DND-41 (cell line): ENCODE measurements around the gene PPP3CA.

Experiments used
- ATAC-seq: fragments of 200-7000 bp; cut with Tn5 transposase; 3 replicates; pipeline ENCODE4 v1.9.1; 2021; ENCODE audit warnings: low read depth; ENCODE audit not compliant: insufficient read depth
- DNase-seq: peaks from one replicate; pipeline ENCODE4 v3.0.0-alpha.2; 2020
- H2AFZ ChIP-seq: 2 replicates; pipeline ENCODE4 v1.6.0; 2012; ENCODE audit warnings: low read depth, low read length
- H3K27ac ChIP-seq: 2 replicates; pipeline ENCODE4 v1.5.1; 2012; ENCODE audit warnings: low read length, inconsistent platforms
- H3K27me3 ChIP-seq: fragments of 200-600 bp; sonication (generic); 2 replicates; pipeline ENCODE4 v1.6.0; 2012; ENCODE audit warnings: low read length, mild to moderate bottlenecking, inconsistent platforms; ENCODE audit not compliant: insufficient read depth, poor library complexity
- H3K36me3 ChIP-seq: 2 replicates; pipeline ENCODE4 v1.5.1; 2012; ENCODE audit warnings: low read length, inconsistent platforms; ENCODE audit not compliant: insufficient read depth
- H3K4me1 ChIP-seq: 2 replicates; pipeline ENCODE4 v1.5.1; 2012; ENCODE audit warnings: mild to moderate bottlenecking, low read length; ENCODE audit not compliant: insufficient read depth
- H3K4me2 ChIP-seq: 2 replicates; pipeline ENCODE4 v1.6.0; 2012; ENCODE audit warnings: mild to moderate bottlenecking, moderate library complexity, low read length, inconsistent platforms; ENCODE audit not compliant: insufficient read depth
- H3K4me3 ChIP-seq, 2 experiments: fragments of 200-600 bp in 1 of 2; shearing (Covaris generic) in 1 of 2; 2 replicates each; pipeline ENCODE4 v1.5.1; 2012 to 2016; ENCODE audit warnings: inconsistent platforms in 2 of 2, low read length in 2 of 2, mild to moderate bottlenecking in 2 of 2, low read depth in 1 of 2, moderate library complexity in 1 of 2
- H3K79me2 ChIP-seq: 2 replicates; pipeline ENCODE4 v1.6.0; 2012; ENCODE audit warnings: low read length, inconsistent platforms; ENCODE audit not compliant: insufficient read depth
- H3K9ac ChIP-seq: 2 replicates; pipeline ENCODE4 v1.6.0; 2012; ENCODE audit warnings: low read depth, mild to moderate bottlenecking, inconsistent platforms, low read length, moderate library complexity
- H3K9me3 ChIP-seq: 2 replicates; pipeline ENCODE4 v1.5.1; 2012; ENCODE audit warnings: low read length, moderate library complexity, mild to moderate bottlenecking, inconsistent platforms; ENCODE audit not compliant: insufficient read depth, severe bottlenecking
- H4K20me1 ChIP-seq: 2 replicates; pipeline ENCODE4 v1.6.0; 2012; ENCODE audit warnings: low read length; ENCODE audit not compliant: insufficient read depth
- CTCF ChIP-seq: IDR thresholded peaks from 2 replicates; pipeline ENCODE4 v1.5.1; 2012; ENCODE audit warnings: borderline replicate concordance, low read length, moderate library complexity, mild to moderate bottlenecking; ENCODE audit not compliant: poor library complexity, severe bottlenecking; ENCODE audit errors: extremely low read depth
- EZH2 ChIP-seq: IDR thresholded peaks from 3 replicates; pipeline ENCODE4 v1.6.1; 2012; ENCODE audit warnings: borderline replicate concordance, low read depth, mild to moderate bottlenecking, moderate library complexity, low read length, inconsistent platforms; ENCODE audit not compliant: severe bottlenecking

The PPP3CA gene

GRCh38 chr4:101299899-101300540 lies 47.3 kb downstream of the PPP3CA start:
- peaks cover 10% of the 10 kb centered on the region; the same call in 1 of the 2 replicates for H4K20me1 ChIP-seq
- no peaks in the 10 kb centered on the region for H3K9me3 ChIP-seq
- no peaks in the 10 kb centered on the region for H3K27me3 ChIP-seq
- TF ChIP-seq EZH2 (no peak), CTCF (no peak)
- H3K27ac ChIP-seq: no peak overlapping the region
- H3K79me2 ChIP-seq: peaks cover 20% of the 10 kb centered on the region; the same call in 1 of the 2 replicates
- H3K4me2 ChIP-seq: no peak overlapping the region
- H3K4me1 ChIP-seq: no peaks in the 10 kb centered on the region
- no peak overlapping the region for H2AFZ ChIP-seq
- H3K4me3 ChIP-seq: no peak overlapping the region
- H3K9ac ChIP-seq: no peak overlapping the region
- DNase-seq (no peak), ATAC-seq (no peak)
- H3K36me3 ChIP-seq: no peaks in the 10 kb centered on the region

GRCh38 chr4:101299021-101299420 lies 48.3 kb downstream of the PPP3CA start:
- Histone ChIP-seq H3K9me3 (no peaks in the 10 kb centered on the region), H3K79me2 (peaks cover 17% of the 10 kb centered on the region; the same call in 1 of the 2 replicates), H4K20me1 (peaks cover 10% of the 10 kb centered on the region; the same call in 1 of the 2 replicates), H3K4me2 (no peak overlapping the region), H3K36me3 (no peaks in the 10 kb centered on the region), H3K27ac (no peak overlapping the region), H2AFZ (no peak overlapping the region), H3K27me3 (no peaks in the 10 kb centered on the region), H3K9ac (no peak overlapping the region), H3K4me3 (no peak overlapping the region), H3K4me1 (no peaks in the 10 kb centered on the region)
- ATAC-seq (no peak), DNase-seq (no peak)
- TF ChIP-seq EZH2: no peak

- Histone ChIP-seq H3K4me3 (no peak overlapping the region), H3K4me1 (no peaks in the 10 kb centered on the region), H3K9ac (no peak overlapping the region), H4K20me1 (peaks cover 12% of the 10 kb centered on the region; the same call in 1 of the 2 replicates), H3K36me3 (no peaks in the 10 kb centered on the region), H3K27me3 (no peaks in the 10 kb centered on the region), H3K79me2 (peaks cover 20% of the 10 kb centered on the region), H2AFZ (no peak overlapping the region), H3K27ac (no peak overlapping the region), H3K4me2 (no peak overlapping the region), H3K9me3 (no peaks in the 10 kb centered on the region)
- ATAC-seq: no peak
- no peak for DNase-seq
- no peak for TF ChIP-seq EZH2
- TF ChIP-seq CTCF: no peak
Observed at GRCh38 chr4:101295691-101296090, 51.6 kb downstream of the PPP3CA start.

- H3K27ac ChIP-seq: no peak overlapping the region
- no peaks in the 10 kb centered on the region for H3K4me1 ChIP-seq
- H3K9ac ChIP-seq: no peak overlapping the region
- no peak for TF ChIP-seq CTCF
- TF ChIP-seq EZH2: no peak
- peaks cover 15% of the 10 kb centered on the region; the same call in 1 of the 2 replicates for H4K20me1 ChIP-seq
- H3K36me3 ChIP-seq: no peaks in the 10 kb centered on the region
- peaks cover 23% of the 10 kb centered on the region for H3K79me2 ChIP-seq
- H3K4me2 ChIP-seq: no peak overlapping the region
- DNase-seq (no peak), ATAC-seq (no peak)
- no peaks in the 10 kb centered on the region for H3K27me3 ChIP-seq
- H3K9me3 ChIP-seq: no peaks in the 10 kb centered on the region
- no peak overlapping the region for H3K4me3 ChIP-seq
- no peak overlapping the region for H2AFZ ChIP-seq
Observed at GRCh38 chr4:101294597-101294996, 52.7 kb downstream of the PPP3CA start.
